ENCODE data around the gene IQGAP2.

DNA sequence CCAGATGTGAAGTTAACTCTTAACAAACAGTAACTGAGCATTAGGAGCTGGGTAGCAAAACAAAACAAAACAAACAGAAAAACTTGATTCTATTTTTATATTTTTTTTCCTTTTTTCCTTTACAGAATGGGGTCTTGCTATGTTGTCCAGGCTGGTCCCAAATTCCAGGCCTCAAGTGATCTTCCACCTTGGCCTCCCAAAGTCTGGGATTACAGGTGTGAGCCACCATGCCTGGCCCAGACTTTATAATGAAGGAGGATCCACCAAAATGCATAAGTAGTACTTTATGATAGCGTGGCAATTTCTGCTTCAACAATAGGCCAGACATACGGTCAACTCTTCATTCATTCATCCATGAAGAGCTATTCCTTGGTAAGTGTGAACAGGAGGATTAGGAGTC lies 5.9 kb upstream of the IQGAP2 start:
- TF ChIP-seq GATA2 (IDR thresholded peaks at IDR 0.05; ENCODE audit: low read depth, low read length) (no peak), GATA3 (IDR thresholded peaks at IDR 0.05; ENCODE audit: low read depth, low read length) (no peak)

Data from SH-SY5Y (cell line).